ENCODE results near the gene ATG7.

GRCh38 chr3:11283139-11283475, 10.9 kb downstream of the ATG7 start:
- TF ChIP-seq CTCF (IDR thresholded peaks at IDR 0.05; ENCODE audit: insufficient read depth, low read length), result no peak
- TF ChIP-seq SPI1 (IDR thresholded peaks at IDR 0.05; ENCODE audit: borderline replicate concordance, low read depth), result no peak

Data from HL-60 (cell line).